H54 (cell line): ENCODE data around the gene JTB.
"Not testable (repeated sequence)": the region's sequence is repeated elsewhere in the genome, so short reads cannot be mapped to it uniquely, and the experiment has no call there.

Experiments
- DNase-seq: peaks from one replicate; pipeline ENCODE4 v3.0.0; 2011; ENCODE audit warnings: low spot score, mixed read lengths; ENCODE audit not compliant: insufficient read length
- FAIRE-seq: peaks from 3 replicates; lab custom pipeline; 2011; peaks lifted over from hg19 to GRCh38; lab: Jason Lieb, UNC
- POLR2A ChIP-seq: IDR thresholded peaks from 2 replicates; pipeline ENCODE4 v1.6.1; 2011; ENCODE audit warnings: low read depth, mild to moderate bottlenecking, low read length

Gene JTB

GRCh38 chr1:153987621-153988020, 10.1 kb upstream of the JTB start:
- FAIRE-seq (no peak), DNase-seq (no peak)
- no peak for TF ChIP-seq POLR2A

- 0 out of 2 replicates have a peak, but pooled peaks have one; percentile 51 for TF ChIP-seq POLR2A
- no peak for FAIRE-seq
- peak; percentile 77 for DNase-seq
These were observed 8.7 kb upstream of the JTB start, which contains the start of gene RAB13 for GRCh38 chr1:153985941-153986761. TSS of gene RAB13 (minus strand) at chr1:153986339. CDS start at chr1:153986236, 103 bp downstream.

GRCh38 chr1:153985341-153985912, 8.0 kb upstream of the JTB start:
- FAIRE-seq (no peak), DNase-seq (no peak)
- TF ChIP-seq POLR2A = peak; percentile 64

DNA sequence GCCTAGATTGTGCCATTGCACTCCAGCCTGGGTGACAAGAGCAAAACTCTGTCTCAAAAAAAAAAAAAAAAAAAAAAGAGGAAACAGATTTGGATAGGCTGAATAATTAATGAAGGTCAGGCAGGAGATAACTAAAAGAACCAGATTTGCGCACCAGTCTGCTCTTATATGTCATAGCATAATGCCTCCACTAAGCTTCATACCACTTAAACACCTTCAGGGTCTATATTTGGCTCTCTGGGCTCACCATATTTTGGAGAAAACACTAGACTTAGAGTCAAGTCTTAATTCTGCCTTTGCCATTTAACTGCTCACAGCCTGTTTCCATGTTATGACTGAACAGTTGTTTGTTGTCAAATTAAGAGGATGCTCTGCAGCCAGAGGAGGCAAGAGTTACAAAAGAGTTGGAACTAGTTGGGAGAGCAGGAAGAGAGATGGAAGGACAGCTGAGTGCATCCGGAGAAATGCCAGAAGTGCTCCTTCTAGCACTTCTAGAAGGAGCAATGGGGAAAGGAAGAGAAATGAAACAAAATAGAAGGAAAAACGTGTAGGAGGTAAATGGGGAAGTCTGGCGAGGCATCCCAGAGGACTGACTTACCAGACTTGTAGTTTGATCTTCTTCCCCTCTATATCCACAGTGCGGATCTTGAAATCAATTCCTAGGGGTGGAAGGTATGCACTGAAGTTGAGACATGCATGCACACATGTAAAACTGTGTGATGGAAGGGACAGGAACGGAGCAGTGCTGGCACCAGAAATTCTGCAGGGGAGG, 6.8 kb upstream of the JTB start:
- DNase-seq (no peak), FAIRE-seq (no peak)
- TF ChIP-seq POLR2A = no peak

GRCh38 chr1:153981735-153982134, 4.3 kb upstream of the JTB start:
- not testable (repeated sequence) for FAIRE-seq, DNase-seq

DNA sequence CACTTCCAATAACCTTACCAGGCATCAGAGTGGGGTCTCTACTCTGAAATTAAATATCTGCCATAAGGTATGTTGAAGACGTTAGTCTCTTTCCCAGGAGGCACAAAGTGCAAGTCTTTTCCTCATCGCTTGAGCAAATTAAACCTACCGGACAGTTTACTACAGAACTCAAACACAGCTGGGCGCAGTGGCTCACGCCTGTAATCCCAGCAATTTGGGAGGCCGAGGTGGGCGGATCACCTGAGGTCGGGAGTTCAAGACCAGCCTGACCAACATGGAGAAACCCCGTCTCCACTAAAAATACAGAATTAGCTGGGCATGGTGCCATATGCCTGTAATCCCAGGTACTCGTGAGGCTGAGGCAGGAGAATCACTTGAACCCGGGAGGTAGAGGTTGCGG, 1.6 kb upstream of the JTB start:
- FAIRE-seq, DNase-seq: not testable (repeated sequence)

DNA sequence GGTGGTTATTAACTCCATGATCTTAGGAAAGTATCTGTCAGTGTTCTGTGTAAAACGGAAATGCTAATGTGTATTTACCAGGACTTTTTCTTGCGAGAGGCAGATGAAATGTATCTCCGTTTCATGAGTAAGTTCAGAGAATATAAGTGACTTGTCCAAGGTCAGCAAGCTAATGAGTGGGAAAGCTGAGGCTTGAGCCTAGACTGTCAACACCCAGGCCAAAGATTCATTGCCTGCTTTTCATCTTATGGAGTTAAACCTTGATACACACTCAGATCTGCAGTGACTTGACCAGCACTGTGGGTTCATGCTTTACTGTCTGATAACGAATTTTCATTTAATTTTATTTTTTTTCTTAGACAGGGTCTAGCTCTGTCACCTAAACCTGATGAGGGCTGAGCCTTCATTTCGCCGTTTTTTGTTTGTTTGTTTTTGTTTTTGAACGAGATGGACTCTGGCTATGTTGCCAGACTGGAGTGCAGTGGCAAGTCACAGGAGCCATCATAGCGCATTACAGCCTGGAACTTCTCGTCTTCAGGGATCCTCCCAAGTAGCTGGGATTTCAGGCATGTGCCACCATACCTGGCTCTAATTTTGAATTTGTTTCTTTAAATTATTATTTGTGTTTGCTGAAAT, 918 bp upstream of the JTB start:
- FAIRE-seq (no peak), DNase-seq (no peak)
- no peak for TF ChIP-seq POLR2A

GRCh38 chr1:153976819-153977249, 640 bp downstream of the JTB start:
- no peak for FAIRE-seq
- no peak for TF ChIP-seq POLR2A
- no peak for DNase-seq

- FAIRE-seq = no peak
- no peak for TF ChIP-seq POLR2A
- no peak for DNase-seq
These were observed 3.9 kb downstream of the JTB start for GRCh38 chr1:153973525-153973924.

DNA sequence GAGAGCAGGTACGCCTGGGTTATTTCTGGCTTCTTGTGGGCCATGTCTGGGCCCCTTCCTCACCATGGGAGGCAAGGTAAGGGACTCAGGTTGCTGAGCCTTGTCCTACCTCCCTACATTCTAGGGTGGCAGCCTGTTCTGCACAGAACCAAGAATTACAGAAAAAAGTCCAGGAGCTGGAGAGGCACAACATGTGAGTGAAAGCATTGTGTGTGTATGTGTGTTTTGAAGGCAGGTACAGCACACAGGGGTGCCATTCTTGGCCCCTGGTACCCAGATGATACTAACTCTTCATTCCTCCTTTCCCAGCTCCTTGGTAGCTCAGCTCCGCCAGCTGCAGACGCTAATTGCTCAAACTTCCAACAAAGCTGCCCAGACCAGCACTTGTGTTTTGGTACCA, 4.4 kb downstream of the JTB start:
- no peak for FAIRE-seq
- TF ChIP-seq POLR2A = no peak
- no peak for DNase-seq

DNA sequence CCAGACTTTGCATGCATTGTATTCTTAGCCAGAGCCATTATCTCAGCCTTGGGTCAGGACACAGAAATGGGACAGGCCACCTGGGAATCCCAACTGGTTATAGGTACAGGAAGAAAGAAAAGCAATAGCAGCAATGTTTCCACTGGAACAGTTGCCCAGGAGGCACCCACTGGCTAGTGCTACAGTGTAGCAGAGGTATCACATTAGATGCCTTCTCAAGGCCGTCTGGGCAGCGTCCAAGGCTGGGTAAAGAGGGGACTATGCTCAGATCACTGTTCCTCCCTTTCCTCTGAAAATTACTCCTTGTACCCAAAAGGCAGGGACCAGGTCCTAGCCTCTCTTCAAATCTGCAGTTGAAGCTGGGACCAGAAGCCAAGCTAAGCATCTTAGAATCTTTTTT, 7.1 kb downstream of the JTB start:
- FAIRE-seq (no peak), DNase-seq (no peak)
- TF ChIP-seq POLR2A = no peak

DNA sequence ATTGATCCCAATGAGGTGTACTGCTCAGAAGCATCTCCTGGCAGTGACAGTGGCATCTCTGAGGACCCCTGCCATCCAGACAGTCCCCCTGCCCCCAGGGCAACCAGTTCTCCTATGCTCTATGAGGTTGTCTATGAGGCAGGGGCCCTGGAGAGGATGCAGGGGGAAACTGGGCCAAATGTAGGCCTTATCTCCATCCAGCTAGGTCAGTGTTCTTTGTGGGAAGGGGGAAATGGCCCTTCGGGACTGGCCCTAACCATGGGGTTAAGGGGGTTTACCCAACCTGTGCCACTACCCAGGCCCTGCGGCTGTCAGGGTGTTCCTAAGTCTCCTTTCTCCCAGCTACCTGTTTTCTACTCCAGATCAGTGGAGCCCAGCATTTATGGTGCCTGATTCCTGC, 8.5 kb downstream of the JTB start:
- no peak for TF ChIP-seq POLR2A
- FAIRE-seq (no peak), DNase-seq (no peak)

- FAIRE-seq = no peak
- no peak for TF ChIP-seq POLR2A
- no peak for DNase-seq
These were observed 9.1 kb downstream of the JTB start for GRCh38 chr1:153968408-153968807.

DNA sequence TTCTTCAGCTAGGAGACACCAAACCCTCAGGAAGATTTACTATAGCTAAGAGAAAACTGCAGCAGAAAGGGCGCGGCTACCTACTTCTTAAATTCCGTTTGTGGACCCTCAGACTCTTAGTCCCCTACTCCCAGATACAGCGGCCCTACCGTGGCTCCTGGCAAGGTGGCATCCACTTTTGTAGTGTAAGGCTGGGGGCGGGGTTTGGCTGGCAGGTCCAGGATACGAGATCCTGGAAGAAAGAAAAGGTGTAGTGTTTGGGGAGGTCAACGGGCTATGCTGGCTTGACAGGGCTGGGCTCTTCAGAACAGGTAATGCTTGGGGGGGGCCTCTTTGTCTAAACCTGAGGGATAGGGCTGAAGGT, 9.5 kb downstream of the JTB start:
- FAIRE-seq (no peak), DNase-seq (no peak)
- no peak for TF ChIP-seq POLR2A
